ENCODE data around the gene ZIC5.

GRCh38 chr13:99982036-99982730 lies 10.6 kb upstream of the ZIC5 start:
- TF ChIP-seq CTCF (IDR thresholded peaks at IDR 0.05), result no peak
- TF ChIP-seq EP300 (IDR thresholded peaks at IDR 0.05), result no peak
- TF ChIP-seq POLR2A (IDR thresholded peaks at IDR 0.05), result no peak
- TF ChIP-seq POLR2AphosphoS5 (IDR thresholded peaks at IDR 0.05), result no peak
